B cell (primary cell): ENCODE measurements around the gene EXOC6B.

ENCODE experiments used
- CTCF ChIP-seq: fragments of 200-600 bp; IDR thresholded peaks from one replicate; pipeline ENCODE4 v1.8.0; 2022; ENCODE audit warnings: antibody characterized with exemption, mild to moderate bottlenecking
- EZH2 ChIP-seq: IDR thresholded peaks from 2 replicates; pipeline ENCODE4 v1.6.1; 2012; ENCODE audit warnings: borderline replicate concordance, low read depth, mild to moderate bottlenecking, moderate library complexity, low read length; ENCODE audit not compliant: insufficient read depth, poor library complexity, severe bottlenecking

DNA sequence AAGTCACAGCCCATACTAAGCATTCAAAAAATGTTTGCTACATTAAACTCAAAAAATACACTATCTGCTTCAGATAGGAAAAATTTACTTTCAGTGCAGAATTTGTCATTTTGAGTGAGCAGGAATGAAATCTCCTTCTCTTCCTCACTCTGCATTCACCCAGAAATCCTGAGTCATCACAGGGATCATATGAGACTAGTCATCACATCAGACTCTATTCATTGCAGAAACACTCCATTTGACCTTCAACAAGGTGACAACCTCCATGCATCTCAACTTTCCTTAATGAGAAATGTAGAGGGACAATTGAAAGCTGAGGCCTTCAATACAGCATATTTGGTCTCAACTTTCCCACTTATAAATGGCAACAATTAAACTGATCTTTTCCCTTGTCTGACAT lies 547.8 kb downstream of the EXOC6B start:
- TF ChIP-seq EZH2: no peak
- no peak for TF ChIP-seq CTCF
